ENCODE measurements around the gene FBXL13.

FBXL13 gene

DNA sequence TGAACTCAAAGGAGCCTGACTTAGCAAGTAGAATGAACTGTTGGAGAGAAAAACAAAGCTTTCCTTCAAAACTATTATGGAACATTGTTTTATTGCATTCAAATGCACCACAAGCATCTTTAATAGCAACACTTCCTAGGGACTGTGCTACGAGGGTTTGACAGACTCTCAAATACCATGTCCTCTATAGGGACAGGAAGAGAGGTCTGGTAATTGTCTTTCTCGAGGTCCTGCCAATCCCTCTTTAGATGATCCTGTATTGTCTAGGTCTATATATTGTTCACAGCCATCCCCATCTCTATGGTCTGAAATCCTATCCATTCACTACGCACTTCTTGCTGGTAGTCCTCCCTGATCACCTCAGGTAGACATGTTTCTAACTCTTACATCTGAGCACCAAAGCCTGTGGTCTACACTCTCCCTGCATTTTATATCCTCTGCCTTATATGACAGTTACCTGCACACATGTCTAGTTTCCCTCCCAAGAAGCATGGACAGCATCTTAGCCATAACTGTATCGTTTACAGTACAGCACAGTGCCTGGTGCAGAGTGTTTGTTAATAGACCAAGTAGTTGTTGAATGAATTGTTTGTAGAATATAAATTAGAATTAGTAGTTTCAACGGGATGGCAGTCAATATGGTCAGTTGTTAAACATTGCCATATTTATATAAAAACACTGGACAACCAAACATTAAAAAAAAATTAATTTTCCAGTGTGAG lies 183.5 kb downstream of the FBXL13 start:
- DNase-seq = no peak

DNA sequence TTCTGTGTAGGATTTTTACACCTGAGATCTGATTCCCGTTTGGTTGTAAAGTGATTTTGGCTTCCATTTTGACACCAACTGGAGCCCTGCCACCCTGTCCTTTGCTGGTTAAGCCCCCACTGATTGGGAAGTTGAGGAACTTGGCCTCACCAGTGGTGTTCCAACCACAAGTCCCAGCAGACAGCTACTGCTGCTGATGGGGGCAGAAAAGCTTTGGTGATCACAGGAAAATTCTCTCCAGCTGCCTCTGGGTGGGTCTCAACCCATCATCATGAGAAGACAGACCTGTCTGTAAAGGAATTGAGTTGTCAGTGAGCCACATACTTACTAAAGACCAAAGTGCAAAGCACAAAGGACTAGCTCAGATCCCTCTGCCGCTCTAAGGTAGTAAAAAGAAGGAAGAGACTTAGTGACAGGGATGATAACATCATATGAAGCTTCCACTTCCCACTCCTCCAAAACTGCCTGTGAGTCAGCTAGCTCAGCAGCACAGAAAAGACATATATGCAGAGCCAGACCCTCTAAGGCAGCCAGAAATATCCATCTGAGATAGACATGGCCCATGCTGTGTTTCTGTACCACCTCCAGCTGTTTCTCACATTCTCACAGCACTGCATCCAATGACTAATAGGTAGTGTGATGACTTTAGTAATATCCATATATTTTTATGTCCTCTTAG lies 184.2 kb downstream of the FBXL13 start:
- no peak for DNase-seq

- no peak for DNase-seq
Measured at GRCh38 chr7:102889851-102890250, 184.7 kb downstream of the FBXL13 start.

GRCh38 chr7:102888561-102889233 lies 185.9 kb downstream of the FBXL13 start:
- no peak for DNase-seq

GRCh38 chr7:102883098-102883860 lies 191.3 kb downstream of the FBXL13 start:
- DNase-seq = no peak

DNA sequence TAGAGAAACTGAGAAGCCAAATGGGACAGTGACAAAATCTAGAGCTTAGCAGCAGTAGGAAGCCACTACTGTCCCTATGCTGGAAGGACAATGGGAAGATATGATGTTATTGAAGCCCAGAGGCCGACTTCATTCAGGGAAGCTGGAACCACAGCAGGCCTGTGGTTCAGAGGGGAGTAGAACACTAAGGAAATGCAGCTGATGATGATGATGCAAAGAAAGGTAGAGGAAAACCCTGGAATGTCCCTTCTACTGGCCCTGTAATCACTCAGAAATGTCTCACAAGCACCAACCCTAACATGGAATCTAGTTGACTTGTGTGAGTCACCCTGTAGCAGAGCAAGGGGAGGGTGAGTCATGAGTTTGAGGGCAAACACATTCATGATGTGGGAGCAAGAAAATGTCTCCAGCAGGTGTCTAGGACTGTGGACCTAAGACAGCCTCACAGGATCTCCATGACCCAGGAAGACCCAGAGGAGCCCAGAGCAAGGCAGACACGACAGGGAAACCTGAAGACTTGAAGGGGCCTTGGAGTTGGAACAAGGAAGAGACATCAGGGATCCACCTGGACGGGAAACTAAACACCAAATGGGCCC lies 198.8 kb downstream of the FBXL13 start:
- DNase-seq = no peak

GRCh38 chr7:102874966-102875365 lies 199.6 kb downstream of the FBXL13 start:
- DNase-seq = no peak

- peak; percentile 1 for DNase-seq
Measured at GRCh38 chr7:102874166-102874829, 200.3 kb downstream of the FBXL13 start.

GRCh38 chr7:102873470-102874165 lies 201.0 kb downstream of the FBXL13 start:
- DNase-seq = no peak

DNA sequence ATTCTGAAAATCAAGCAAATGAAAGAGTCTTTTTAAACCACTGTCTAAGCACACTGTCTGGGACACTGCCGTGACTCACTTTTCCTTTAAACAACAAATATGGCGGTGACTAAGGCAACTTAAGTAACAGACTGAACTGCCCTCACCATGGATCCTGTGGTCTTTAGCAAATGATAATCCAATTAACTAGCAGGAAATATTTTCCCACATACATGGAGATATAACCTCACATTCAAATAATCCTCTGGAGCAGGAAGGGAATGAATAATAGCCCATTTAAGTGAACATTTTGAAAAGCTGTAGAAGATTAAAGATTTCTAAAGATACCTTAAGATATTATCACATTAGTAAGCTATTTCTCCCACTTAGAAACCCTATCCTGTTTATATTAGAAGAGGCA lies 202.1 kb downstream of the FBXL13 start:
- no peak for DNase-seq

DNA sequence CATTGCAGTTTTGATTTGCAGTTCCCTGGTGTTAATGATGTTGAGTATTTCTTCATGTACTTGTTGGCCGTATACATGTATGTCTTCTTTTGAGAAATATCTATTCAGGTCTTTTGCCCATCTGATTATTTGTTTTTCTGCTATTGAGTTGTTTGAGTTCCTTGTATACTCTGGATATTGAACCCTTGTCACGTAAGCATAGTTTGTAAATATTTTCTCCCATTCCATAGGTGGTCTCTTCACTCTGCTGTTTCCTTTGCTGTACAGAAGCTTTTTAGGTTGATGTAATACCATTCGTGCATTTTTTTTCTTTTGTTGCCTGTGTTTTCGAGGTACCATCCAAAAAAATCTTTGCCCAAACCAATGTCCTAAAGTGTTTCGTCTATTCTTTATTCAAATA lies 205.4 kb downstream of the FBXL13 start:
- no peak for DNase-seq

DNA sequence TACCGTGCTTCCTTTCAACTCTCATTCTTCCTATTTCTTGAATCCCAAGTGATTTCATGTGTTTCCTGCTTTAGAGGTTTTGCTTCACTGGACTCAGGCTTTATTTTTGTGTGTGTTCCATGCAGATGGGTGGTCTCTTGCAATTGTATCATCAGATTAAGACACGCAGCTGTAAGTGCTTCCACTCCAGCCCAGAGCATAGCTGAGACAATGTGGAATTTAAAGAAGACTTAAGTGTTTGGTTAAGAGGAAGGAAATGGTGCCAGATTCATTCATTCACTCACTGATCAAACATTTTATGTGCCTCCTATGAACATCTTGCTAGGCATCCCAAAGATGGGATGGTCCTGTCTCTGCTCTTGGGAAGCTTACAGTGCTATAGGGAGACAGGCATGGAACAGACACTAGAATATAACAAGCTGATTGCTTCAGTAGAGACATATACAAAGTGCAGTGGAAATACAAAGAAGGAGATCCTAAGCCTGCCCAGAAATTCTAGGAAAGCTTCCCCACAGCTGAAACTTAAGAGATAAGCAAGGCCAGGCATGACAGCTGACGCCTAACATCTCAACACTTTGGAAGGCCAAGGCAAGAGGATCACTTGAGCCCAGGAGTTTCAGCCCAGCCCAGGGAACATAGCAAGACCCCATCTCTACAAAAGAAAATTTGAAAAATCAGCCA lies 207.9 kb downstream of the FBXL13 start:
- DNase-seq = no peak

GRCh38 chr7:102864958-102865357 lies 209.6 kb downstream of the FBXL13 start:
- no peak for DNase-seq

DNA sequence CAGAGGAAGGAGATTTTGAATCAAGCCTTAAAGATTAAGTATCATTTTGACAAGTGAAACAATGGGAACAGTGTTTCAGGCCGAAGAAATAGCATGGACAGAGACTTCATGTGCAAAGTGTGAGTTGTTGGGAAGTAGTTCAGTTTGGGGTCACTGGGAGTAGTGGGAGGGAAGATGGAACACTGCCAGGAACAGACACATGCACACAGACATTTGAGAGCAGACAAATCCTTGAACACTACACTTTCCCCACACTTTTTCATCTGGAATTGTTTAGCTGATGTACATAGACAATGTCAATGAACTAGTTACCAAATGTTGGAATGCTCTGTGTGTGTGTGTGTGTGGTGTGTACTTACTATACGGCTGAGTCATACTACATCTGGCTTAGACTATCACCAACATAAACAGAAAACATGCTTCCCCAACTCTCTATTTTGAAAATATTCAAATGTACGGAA lies 214.2 kb downstream of the FBXL13 start:
- DNase-seq = no peak

DNA sequence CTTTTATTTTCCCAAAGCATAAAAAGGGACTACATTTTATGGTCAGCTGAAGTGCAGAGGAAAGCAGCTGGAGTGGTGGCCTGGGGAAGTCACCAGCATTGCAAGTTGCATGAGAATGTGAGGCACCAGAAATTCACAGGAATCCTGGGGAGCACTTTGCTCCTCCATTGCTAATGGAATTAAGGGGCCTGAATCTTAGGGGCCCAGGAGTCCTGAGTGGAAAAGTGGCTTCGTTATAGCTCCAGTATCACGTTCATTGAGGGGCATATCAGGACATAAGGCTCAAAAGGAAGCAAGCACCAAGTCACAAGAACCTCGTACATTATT lies 214.8 kb downstream of the FBXL13 start:
- DNase-seq = no peak

DNA sequence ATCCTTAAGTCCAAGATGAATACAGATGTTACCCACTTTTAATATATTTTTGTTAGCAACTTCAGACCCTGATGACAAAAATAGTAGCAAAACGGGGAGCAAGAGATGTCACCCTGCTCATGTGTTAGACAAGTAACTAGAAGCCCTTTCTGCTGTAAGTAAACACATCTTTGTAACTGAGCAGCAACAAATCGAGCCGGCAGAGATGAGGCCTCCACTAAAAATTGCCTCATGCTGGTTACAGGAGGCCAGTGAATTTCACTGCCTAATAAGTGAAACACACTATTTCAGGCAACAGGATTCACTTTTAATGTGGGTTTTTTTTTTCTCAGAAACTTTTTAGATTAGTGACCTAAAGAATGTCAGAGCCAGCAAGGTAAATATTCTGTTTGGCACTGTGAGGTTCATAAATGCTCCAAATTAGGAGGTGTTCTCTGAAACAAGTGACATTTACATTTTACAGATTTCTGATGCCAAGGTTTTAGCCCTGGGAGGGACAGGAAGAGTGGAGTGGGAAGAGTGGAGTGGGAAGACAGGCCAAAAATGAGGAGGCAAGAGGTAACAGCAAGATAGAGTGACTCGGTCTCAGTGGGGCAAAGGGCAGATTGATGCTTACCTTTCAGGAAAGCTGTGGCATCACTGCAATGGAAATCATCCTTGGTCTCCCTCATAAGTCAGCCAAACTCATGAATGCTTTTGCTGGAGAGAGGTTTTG lies 215.4 kb downstream of the FBXL13 start:
- DNase-seq = no peak

DNA sequence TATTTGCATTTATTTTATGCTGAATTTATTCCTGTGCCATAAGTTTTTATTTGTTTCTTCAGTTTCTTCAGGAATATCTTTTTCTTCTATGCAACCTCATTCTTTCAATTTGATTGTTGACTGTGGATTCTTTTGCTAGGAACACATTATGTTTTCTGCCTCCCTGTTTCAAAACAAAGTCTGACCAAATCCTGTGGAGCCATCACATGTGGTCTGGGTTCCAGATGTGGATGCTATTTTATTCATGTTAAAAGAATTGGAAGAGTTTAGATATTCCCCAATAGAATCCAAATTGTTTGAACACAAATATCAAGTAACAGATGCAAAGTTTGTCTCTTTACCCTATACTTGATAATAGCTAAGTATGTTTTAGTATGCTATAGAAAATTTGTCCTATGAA lies 218.6 kb downstream of the FBXL13 start:
- no peak for DNase-seq

GRCh38 chr7:102849538-102849937 lies 225.1 kb downstream of the FBXL13 start:
- no peak for DNase-seq

DNA sequence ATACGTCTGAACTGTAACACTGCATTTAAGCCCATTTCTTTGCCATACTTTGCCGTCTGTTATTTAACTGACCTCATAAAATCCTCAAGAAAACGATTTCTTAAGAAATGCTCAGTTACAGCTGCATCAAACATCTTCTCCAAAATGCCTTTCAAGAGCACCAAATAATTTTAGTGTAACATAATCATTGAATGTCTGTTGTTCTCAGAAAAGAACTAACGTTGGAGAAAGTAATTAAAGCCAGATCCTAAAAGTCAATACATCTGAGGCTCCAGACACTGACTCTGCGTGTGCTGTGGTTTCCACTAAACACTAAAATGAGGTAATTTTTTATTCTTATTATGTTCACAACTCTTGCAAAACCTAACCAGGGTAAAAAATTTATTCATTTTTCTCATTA lies 225.5 kb downstream of the FBXL13 start:
- DNase-seq = no peak

DNA sequence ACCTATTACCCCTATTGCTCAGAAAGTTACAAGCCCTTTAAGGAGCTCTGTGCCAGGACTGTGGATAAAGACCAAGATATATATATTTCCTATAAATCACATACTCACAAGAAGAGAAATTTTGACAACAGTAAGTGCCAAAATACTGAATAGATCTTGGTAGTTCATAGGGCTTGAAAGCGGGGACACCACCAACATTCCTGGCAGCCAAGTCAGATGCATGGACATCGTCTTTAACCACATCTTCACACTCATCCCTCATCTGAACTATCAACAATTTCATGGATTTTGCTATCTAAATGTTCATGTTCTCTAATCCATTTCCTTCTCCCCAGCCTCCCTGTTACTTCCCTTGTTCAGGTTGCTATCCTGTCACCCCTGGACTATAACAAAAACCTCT lies 229.2 kb downstream of the FBXL13 start:
- no peak for DNase-seq

DNA sequence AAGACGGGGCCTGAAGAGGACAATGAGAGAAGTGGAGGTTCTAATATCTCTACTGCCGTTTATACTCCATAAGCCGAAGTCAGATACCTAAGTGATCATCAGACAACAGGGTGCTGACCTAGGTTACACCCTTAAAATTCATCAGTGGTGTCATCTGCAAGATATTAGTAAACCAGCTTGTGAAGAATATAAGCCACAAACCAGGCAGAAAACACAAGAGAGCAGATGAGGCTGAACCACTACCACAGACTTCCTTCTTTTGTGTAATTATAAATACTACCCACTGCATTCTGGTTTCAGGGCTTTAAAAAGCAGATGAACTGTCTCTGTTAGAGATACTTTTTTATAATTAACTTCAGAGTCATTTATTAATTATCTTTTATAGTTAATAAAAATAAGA lies 230.7 kb downstream of the FBXL13 start:
- DNase-seq = no peak
